SK-N-SH treated with all-trans-retinoic acid at 6 μM for 48 hours (cell line): ENCODE data around the gene DOLPP1.

ENCODE experiments used
- ATAC-seq: fragments of 200-7000 bp; cut with Tn5 transposase; 3 replicates; pipeline ENCODE4 v1.9.1; 2020; ENCODE audit warnings: mild to moderate bottlenecking, moderate library complexity
- CREB5 ChIP-seq: fragments of 250-450 bp; sonication (Bioruptor Pico); IDR thresholded peaks from 2 replicates; pipeline ENCODE4 v1.5.1; 2020; ENCODE audit warnings: low read depth, mild to moderate bottlenecking, moderate library complexity
- CSDC2 ChIP-seq: fragments of 250-450 bp; sonication (Bioruptor Pico); IDR thresholded peaks from 2 replicates; pipeline ENCODE4 v1.5.0; 2020; ENCODE audit warnings: mild to moderate bottlenecking, moderate library complexity
- CSRNP3 ChIP-seq: fragments of 250-450 bp; sonication (Bioruptor Pico); IDR thresholded peaks from 2 replicates; pipeline ENCODE4 v1.5.1; 2021; ENCODE audit warnings: mild to moderate bottlenecking, moderate library complexity
- ESRRG ChIP-seq: fragments of 250-450 bp; sonication (Bioruptor Pico); IDR thresholded peaks from 2 replicates; pipeline ENCODE4 v1.6.1; 2021; ENCODE audit warnings: mild to moderate bottlenecking
- GLIS3 ChIP-seq: fragments of 250-450 bp; sonication (Bioruptor Pico); IDR thresholded peaks from 2 replicates; pipeline ENCODE4 v1.5.0; 2020; ENCODE audit warnings: mild to moderate bottlenecking, moderate library complexity
- ISL1 ChIP-seq: fragments of 250-450 bp; sonication (Bioruptor Pico); IDR thresholded peaks from 2 replicates; pipeline ENCODE4 v2.1.2; 2022; ENCODE audit warnings: mild to moderate bottlenecking, moderate library complexity
- OSR1 ChIP-seq: fragments of 250-450 bp; sonication (Bioruptor Pico); IDR thresholded peaks from 2 replicates; pipeline ENCODE4 v1.8.0; 2022; ENCODE audit warnings: moderate library complexity, mild to moderate bottlenecking, inconsistent platforms
- PATZ1 ChIP-seq: fragments of 250-450 bp; sonication (Bioruptor Pico); IDR thresholded peaks from 2 replicates; pipeline ENCODE4 v1.8.0; 2020; ENCODE audit warnings: mild to moderate bottlenecking, moderate library complexity, borderline replicate concordance
- POU6F1 ChIP-seq: fragments of 250-450 bp; sonication (Bioruptor Pico); IDR thresholded peaks from 2 replicates; pipeline ENCODE4 v1.8.0; 2021; ENCODE audit warnings: low read depth, mild to moderate bottlenecking, moderate library complexity, borderline replicate concordance
- PPARA ChIP-seq: fragments of 250-450 bp; sonication (Bioruptor Pico); IDR thresholded peaks from 2 replicates; pipeline ENCODE4 v1.5.0; 2020; ENCODE audit warnings: mild to moderate bottlenecking, borderline replicate concordance
- RARB ChIP-seq: fragments of 250-450 bp; sonication (Bioruptor Pico); IDR thresholded peaks from 2 replicates; pipeline ENCODE4 v1.8.0; 2021; ENCODE audit warnings: mild to moderate bottlenecking, moderate library complexity
- SNAI2 ChIP-seq: fragments of 250-450 bp; sonication (Bioruptor Pico); IDR thresholded peaks from 2 replicates; pipeline ENCODE4 v1.5.0; 2020; ENCODE audit warnings: mild to moderate bottlenecking, moderate library complexity
- TCF4 ChIP-seq: fragments of 250-450 bp; sonication (Bioruptor Pico); IDR thresholded peaks from 2 replicates; pipeline ENCODE4 v1.8.0; 2021; ENCODE audit warnings: mild to moderate bottlenecking, moderate library complexity, borderline replicate concordance
- TOX ChIP-seq: fragments of 250-450 bp; sonication (Bioruptor Pico); IDR thresholded peaks from 2 replicates; pipeline ENCODE4 v1.8.0; 2021; ENCODE audit warnings: mild to moderate bottlenecking, moderate library complexity, borderline replicate concordance
- TSHZ2 ChIP-seq: fragments of 250-450 bp; sonication (Bioruptor Pico); IDR thresholded peaks from 2 replicates; pipeline ENCODE4 v1.5.0; 2020; ENCODE audit warnings: mild to moderate bottlenecking, moderate library complexity
- ZC3H10 ChIP-seq: fragments of 250-450 bp; sonication (Bioruptor Pico); IDR thresholded peaks from 2 replicates; pipeline ENCODE4 v1.5.1; 2021; ENCODE audit warnings: mild to moderate bottlenecking, moderate library complexity
- ZFP3 ChIP-seq: fragments of 250-450 bp; sonication (Bioruptor Pico); IDR thresholded peaks from 2 replicates; pipeline ENCODE4 v1.5.0; 2020; ENCODE audit warnings: mild to moderate bottlenecking, moderate library complexity
- ZNF565 ChIP-seq: fragments of 450-650 bp; formaldehyde crosslinking; conservative IDR thresholded peaks from 2 replicates; pipeline ENCODE4 v1.5.0; 2020; ENCODE audit warnings: low read depth, mild to moderate bottlenecking, moderate library complexity
- ZNF8 ChIP-seq: fragments of 450-650 bp; formaldehyde crosslinking; IDR thresholded peaks from 2 replicates; pipeline ENCODE4 v1.5.0; 2020; ENCODE audit warnings: mild to moderate bottlenecking, moderate library complexity

DOLPP1 gene

GRCh38 chr9:129081388-129081904, 535 bp downstream of the DOLPP1 start (continued):
- TF ChIP-seq CREB5 (CRISPR knock-in tag) (no peak), PATZ1 (no peak), ZNF565 (no peak), POU6F1 (CRISPR knock-in tag) (no peak), ZFP3 (CRISPR knock-in tag) (no peak), ZC3H10 (CRISPR knock-in tag) (no peak)

GRCh38 chr9:129084087-129084486, 3.2 kb downstream of the DOLPP1 start:
- TF ChIP-seq CREB5 (CRISPR knock-in tag) (no peak), ESRRG (CRISPR knock-in tag) (no peak), RARB (no peak), TCF4 (no peak), ISL1 (CRISPR knock-in tag) (no peak), GLIS3 (CRISPR knock-in tag) (no peak)
- no peak for ATAC-seq

- no peak for ATAC-seq
- no peak for TF ChIP-seq TSHZ2
- TF ChIP-seq TOX (CRISPR knock-in tag), result no peak
- no peak for TF ChIP-seq TCF4
- no peak for TF ChIP-seq ESRRG (CRISPR knock-in tag)
- no peak for TF ChIP-seq ISL1 (CRISPR knock-in tag)
- no peak for TF ChIP-seq ZFP3 (CRISPR knock-in tag)
- no peak for TF ChIP-seq CSDC2 (CRISPR knock-in tag)
Observed at GRCh38 chr9:129089246-129089645, 8.3 kb downstream of the DOLPP1 start.

GRCh38 chr9:129093602-129094386, 12.9 kb downstream of the DOLPP1 start:
- TF ChIP-seq CSRNP3 (CRISPR knock-in tag), result no peak
- TF ChIP-seq SNAI2 (CRISPR knock-in tag), result no peak
- no peak for TF ChIP-seq PPARA (CRISPR knock-in tag)
- no peak for TF ChIP-seq GLIS3 (CRISPR knock-in tag)
- TF ChIP-seq ISL1 (CRISPR knock-in tag), result no peak
- no peak for TF ChIP-seq ZNF8
- no peak for TF ChIP-seq ZNF565
- TF ChIP-seq ESRRG (CRISPR knock-in tag), result no peak
- TF ChIP-seq OSR1 (CRISPR knock-in tag), result no peak
- no peak for TF ChIP-seq POU6F1 (CRISPR knock-in tag)
- peak; percentile 24 for ATAC-seq
